Esophagus muscularis mucosa (tissue), 4 donors: ENCODE measurements around the gene CEP76. TPM values are rescaled to one million over a fixed set of nuclear protein-coding genes. Genes with fewer than 3 reads are reported as not detected.

Source experiments
- DNase-seq: peaks from one replicate; pipeline ENCODE4 v3.0.0-alpha.2; 2017; ENCODE audit errors: extremely low spot score
- H3K27ac ChIP-seq, 4 donors: fragments of 200-600 bp; sonication (generic); replicated peaks in 1 of 4; 1 replicate in 3 of 4; 2 replicates in 1 of 4; pipeline ENCODE4 v1.5.1; 2016 to 2019; ENCODE audit warnings: mild to moderate bottlenecking in 1 of 4
- H3K27me3 ChIP-seq, 4 donors: fragments of 200-600 bp; sonication (generic); one replicate each; pipeline versions ENCODE4 v1.5.1 to v1.6.0; 2016 to 2019
- H3K36me3 ChIP-seq, 4 donors: fragments of 200-600 bp; sonication (generic); one replicate each; pipeline ENCODE4 v1.5.1; 2016 to 2019
- H3K4me1 ChIP-seq, 4 donors: fragments of 200-600 bp; sonication (generic); one replicate each; pipeline ENCODE4 v1.5.1; 2016 to 2019
- H3K4me3 ChIP-seq, 4 donors: fragments of 200-600 bp; sonication (generic); 1 replicate in 2 of 4; 2 replicates in 2 of 4; pipeline ENCODE4 v1.5.1; 2016 to 2019; ENCODE audit warnings: mild to moderate bottlenecking in 4 of 4, moderate library complexity in 1 of 4
- H3K9me3 ChIP-seq, 4 donors: fragments of 200-600 bp; sonication (generic); 1 replicate in 3 of 4; 2 replicates in 1 of 4; pipeline ENCODE4 v1.5.1; 2016 to 2019
- CTCF ChIP-seq, 3 experiments: fragments of 200-600 bp in 2 of 3; fragments of 450-650 bp in 1 of 3; sonication (generic) in 2 of 3; IDR thresholded peaks; one replicate each; pipeline ENCODE4 v1.5.1; 2017 to 2019; ENCODE audit warnings: antibody characterized with exemption in 3 of 3, mild to moderate bottlenecking in 2 of 3, moderate library complexity in 1 of 3
- EP300 ChIP-seq: sonication (generic); formaldehyde crosslinking; IDR thresholded peaks from one replicate; pipeline ENCODE4 v1.6.1; 2017; ENCODE audit warnings: antibody characterized with exemption
- POLR2A ChIP-seq: fragments of 450-650 bp; IDR thresholded peaks from one replicate; pipeline ENCODE4 v1.6.1; 2017; ENCODE audit warnings: antibody characterized with exemption, moderate library complexity, mild to moderate bottlenecking, low read depth
- POLR2AphosphoS5 ChIP-seq, 2 donors: sonication (generic); formaldehyde crosslinking; IDR thresholded peaks; one replicate each; pipeline ENCODE4 v1.6.1; 2017; ENCODE audit warnings: antibody characterized with exemption in 2 of 2
- WGBS: methylation state at CpG from one replicate; pipeline ENCODE4 v1.1.5; 2018; 5-methylcytosine and 5-hydroxymethylcytosine counted together
- intact Hi-C: fragments of 100-400 bp; cut with DNase I; formaldehyde crosslinking; loops from one replicate; pipeline ENCODE4 v1.15.1; 2023
- total RNA-seq, 4 donors: library from RNA; depleted of rRNA; stranded (reverse); fragments of >200 nt; gene quantifications; one replicate each; pipeline versions ENCODE4 v1.1.0 to v1.2.1, GENCODE V29; 2016

Gene CEP76
- total RNA-seq, 4 donors from 2014 or later = 5.0 to 8.7 (median 5.8) TPM

GRCh38 chr18:12640881-12641200 lies 61.7 kb downstream of the CEP76 start:
- H3K9me3 ChIP-seq = no peaks in the 10 kb centered on the region
- peaks cover 5 to 46% (median 42%) of the 10 kb centered on the region in 4 donors for H3K4me1 ChIP-seq
- TF ChIP-seq CTCF (IDR thresholded peaks at IDR 0.05) = no peak
- TF ChIP-seq EP300 = no peak
- TF ChIP-seq POLR2AphosphoS5 (IDR thresholded peaks at IDR 0.05) = no peak
- no peak for DNase-seq
- no peaks in the 10 kb centered on the region for H3K27me3 ChIP-seq
- intact Hi-C loops = no loop called here
- 82% methylated on average over 6 of the region's 6 CpGs for WGBS
- H3K4me3 ChIP-seq = no peak overlapping the region
- H3K27ac ChIP-seq = peak overlapping the region in 3 of 4 donors; percentile 33 to 54 (median 42)
- H3K36me3 ChIP-seq = no peaks in the 10 kb centered on the region

- peak overlapping the region in 3 of 4 donors; percentile 33 to 54 (median 42) for H3K27ac ChIP-seq
- DNase-seq = no peak
- TF ChIP-seq POLR2AphosphoS5 (IDR thresholded peaks at IDR 0.05) = peak in 1 of 2 donors; percentile 29
- no peak for TF ChIP-seq POLR2A
- WGBS = 55% methylated on average over 5 of the region's 5 CpGs
- intact Hi-C loops = no loop called here
- no peak overlapping the region for H3K4me3 ChIP-seq
- H3K36me3 ChIP-seq = no peaks in the 10 kb centered on the region
- H3K9me3 ChIP-seq = no peaks in the 10 kb centered on the region
- peaks cover 5 to 39% (median 36%) of the 10 kb centered on the region in 4 donors for H3K4me1 ChIP-seq
- H3K27me3 ChIP-seq = no peaks in the 10 kb centered on the region
Observed at GRCh38 chr18:12639990-12640880, 62.3 kb downstream of the CEP76 start.

- H3K27ac ChIP-seq = no peak overlapping the region
Observed at GRCh38 chr18:12638644-12639124, 63.8 kb downstream of the CEP76 start.

DNA sequence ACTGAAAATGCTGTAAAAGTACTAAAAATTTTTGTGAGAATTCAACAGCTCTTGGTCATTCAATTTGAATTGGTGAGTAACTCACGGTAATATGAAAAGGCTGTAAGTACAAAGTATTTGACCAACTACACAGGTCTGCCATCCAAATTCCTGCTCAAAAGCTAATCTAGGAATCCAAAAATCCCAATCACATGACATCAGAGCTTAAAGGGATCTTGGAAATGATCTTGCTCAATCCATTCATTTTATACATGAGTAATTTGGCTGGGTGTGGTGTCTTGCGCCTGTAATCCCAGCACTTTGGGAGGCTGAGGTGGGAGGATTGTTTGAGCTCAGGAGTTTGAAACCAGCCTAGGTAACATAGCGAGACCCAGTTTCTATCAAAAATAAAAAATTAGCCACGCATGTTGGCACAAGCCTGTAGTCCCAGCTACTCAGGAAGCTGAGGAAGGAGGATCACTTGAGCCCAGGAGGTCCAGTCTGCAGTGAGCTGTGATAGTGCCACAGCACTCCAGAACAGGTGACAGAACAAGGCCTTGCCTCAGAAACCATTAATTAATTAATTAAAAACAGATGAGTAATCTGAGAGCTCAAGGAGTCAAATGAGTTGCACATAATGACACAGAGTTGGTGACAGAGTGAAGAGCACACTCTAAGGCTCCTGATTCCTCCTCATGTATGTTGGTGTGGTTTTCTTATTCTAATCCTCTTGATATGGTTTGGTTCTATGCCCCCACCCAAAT lies 64.5 kb downstream of the CEP76 start:
- Histone ChIP-seq H3K27ac (no peak overlapping the region), H3K4me3 (no peak overlapping the region), H3K27me3 (no peaks in the 10 kb centered on the region), H3K36me3 (peaks cover 0 to 6% (median 0%) of the 10 kb centered on the region in 4 donors), H3K4me1 (peaks cover 0 to 24% (median 21%) of the 10 kb centered on the region in 4 donors), H3K9me3 (no peaks in the 10 kb centered on the region)
- WGBS = 91% methylated on average over 3 of the region's 4 CpGs
- intact Hi-C loops = no loop called here
- DNase-seq = no peak
- TF ChIP-seq POLR2A = no peak
- TF ChIP-seq CTCF (IDR thresholded peaks at IDR 0.05) = no peak
- no peak for TF ChIP-seq EP300
- no peak for TF ChIP-seq POLR2AphosphoS5 (IDR thresholded peaks at IDR 0.05)

More at GRCh38 chr18:12638644-12639124, 63.8 kb downstream of the CEP76 start:
- no peak overlapping the region for H3K4me3 ChIP-seq
- H3K36me3 ChIP-seq = peaks cover 0 to 4% (median 0%) of the 10 kb centered on the region in 4 donors
- 81% methylated on average over 3 of the region's 3 CpGs for WGBS
- DNase-seq = no peak
- intact Hi-C loops = no loop called here
- H3K4me1 ChIP-seq = peaks cover 0 to 29% (median 26%) of the 10 kb centered on the region in 4 donors
- TF ChIP-seq POLR2A = no peak
- no peak for TF ChIP-seq EP300
- no peak for TF ChIP-seq CTCF (IDR thresholded peaks at IDR 0.05)
- no peak for TF ChIP-seq POLR2AphosphoS5 (IDR thresholded peaks at IDR 0.05)
- no peaks in the 10 kb centered on the region for H3K9me3 ChIP-seq
- H3K27me3 ChIP-seq = no peaks in the 10 kb centered on the region

DNA sequence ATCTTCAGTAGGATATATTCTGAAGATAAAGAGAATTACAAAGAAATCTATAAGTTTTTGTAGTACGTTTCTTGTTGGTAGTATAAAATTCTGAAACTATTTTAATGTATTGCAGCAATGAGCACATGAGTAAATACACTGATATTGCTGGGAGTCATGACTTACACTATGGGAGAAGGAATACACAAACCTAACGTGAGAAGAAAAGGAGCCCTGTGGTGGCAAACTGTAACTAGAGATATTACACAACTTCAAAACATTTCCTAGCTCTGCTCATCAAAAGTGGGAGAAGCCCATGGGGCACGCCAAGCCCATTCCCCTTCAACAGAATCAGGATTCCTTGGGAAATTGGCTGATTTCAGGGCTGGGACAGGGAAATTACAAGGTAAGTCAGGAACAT lies 65.1 kb downstream of the CEP76 start:
- Histone ChIP-seq H3K27me3 (no peaks in the 10 kb centered on the region), H3K4me3 (no peak overlapping the region), H3K27ac (no peak overlapping the region), H3K36me3 (peaks cover 0 to 6% (median 0%) of the 10 kb centered on the region in 4 donors), H3K9me3 (no peaks in the 10 kb centered on the region), H3K4me1 (peaks cover 0 to 17% (median 15%) of the 10 kb centered on the region in 4 donors)
- WGBS = 93% methylated on average over 3 of the region's 3 CpGs
- no peak for DNase-seq
- intact Hi-C loops = no loop called here
- TF ChIP-seq POLR2A = no peak
- no peak for TF ChIP-seq POLR2AphosphoS5 (IDR thresholded peaks at IDR 0.05)
- no peak for TF ChIP-seq CTCF (IDR thresholded peaks at IDR 0.05)
- TF ChIP-seq EP300 = no peak
